Measurements from ENCODE around the gene IL1R2.

- TF ChIP-seq EZH2 (IDR thresholded peaks at IDR 0.05) (no peak), POLR2AphosphoS5 (IDR thresholded peaks at IDR 0.05; ENCODE audit: borderline replicate concordance, low read depth, low read length) (no peak), FOXP2 (optimal IDR thresholded peaks at IDR 0.05; ENCODE audit: control extremely low read depth, extremely low read length, insufficient read depth) (no peak)
These were observed 37.6 kb downstream of the IL1R2 start for GRCh38 chr2:102029405-102029804.
